ENCODE measurements around the gene THADA.

The THADA gene

DNA sequence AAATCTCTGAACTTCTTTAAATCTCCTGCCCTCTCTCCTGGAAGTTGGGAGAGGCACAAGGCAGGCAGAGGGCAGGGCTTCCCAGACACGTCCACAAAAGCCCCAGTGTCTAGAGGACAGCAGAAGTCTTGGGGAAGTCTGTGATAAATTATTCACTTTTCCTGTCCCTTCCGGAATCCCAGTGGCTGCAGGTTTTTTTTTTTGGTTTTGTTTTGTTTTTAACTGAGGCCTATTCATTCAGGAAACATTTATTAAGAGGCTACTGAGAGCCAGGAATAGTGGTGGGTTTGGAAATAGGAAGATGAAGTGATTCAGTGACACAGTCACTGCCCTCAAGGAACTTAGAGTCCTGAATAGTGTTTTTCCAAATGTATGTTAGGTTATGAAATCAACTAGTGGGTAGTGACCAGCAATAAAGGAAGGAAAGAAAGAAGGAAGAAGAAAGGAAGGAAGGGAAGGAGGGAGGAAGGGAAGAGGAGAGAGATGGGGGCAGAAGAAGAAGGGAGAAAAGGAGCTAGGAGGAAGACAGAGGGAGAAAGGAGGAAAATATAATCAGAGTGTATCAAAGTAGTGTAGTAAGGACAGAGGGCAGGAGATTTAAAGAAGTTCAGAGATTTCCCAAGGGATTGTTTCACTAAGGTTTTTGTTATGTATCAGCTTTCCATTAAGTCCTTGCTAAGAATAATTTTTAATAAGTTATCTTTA is 270.6 kb downstream of the THADA start:
- no peak for DNase-seq (ENCODE audit: low read depth)

DNA sequence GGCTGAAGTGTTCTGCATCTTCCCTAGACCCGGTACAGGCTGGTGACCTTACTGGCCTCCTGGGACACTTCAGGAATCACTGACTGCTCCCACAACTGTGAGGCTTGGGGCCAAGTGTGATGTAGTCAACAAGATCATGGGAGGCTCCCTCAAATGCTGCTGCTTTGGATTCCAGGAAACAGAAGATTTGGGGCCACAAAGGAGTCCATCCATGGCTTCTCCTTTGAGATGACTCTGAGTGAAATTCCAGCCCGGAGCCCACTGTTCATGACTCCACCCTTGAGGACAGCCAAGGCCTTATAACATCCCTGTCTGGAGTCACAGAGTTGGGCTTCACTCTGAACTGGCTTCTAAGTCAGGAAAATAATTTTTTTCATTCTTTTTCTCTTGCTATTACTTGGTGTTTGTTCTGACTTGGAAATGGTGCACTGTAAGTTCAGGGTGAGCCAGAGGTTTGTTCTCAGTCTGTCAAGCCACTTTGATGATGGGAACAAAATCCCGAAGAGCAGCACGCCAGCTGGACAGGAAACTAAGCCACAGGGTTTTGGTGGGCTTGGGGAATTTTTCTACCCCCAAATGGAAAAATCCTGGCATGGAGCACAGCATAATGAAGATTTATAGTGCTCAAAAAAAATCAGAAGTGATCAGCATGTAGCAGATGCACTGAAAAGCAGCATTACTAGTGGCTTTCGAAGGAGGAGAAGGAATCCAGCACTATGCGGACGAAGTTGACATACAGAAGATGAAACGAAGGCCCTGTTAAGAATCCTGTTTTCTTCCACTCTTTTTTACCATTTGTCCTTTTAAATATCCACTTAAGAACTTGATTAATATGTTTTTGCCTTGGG is 271.4 kb downstream of the THADA start:
- no peak for DNase-seq (ENCODE audit: low read depth)

DNA sequence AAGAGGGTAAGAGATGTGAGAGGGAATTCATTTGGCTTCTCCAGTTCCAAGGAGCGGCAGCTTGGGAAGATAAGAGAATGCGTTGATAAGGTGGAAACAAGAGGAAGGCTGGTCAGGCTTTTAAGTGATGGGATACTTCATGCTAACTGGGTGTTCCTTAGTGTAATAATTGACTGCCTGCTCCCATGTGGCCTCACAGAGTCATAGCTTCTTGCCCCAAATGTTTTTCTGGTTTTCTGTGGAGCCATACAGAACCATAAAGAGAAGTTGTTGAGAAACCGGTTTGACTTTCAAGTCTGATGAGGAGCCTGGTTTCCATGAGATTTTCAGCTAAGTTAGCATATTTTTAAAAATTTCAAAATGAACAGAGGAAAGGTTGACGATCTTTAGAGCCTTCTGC is 272.0 kb downstream of the THADA start:
- DNase-seq (ENCODE audit: low read depth) = no peak

DNA sequence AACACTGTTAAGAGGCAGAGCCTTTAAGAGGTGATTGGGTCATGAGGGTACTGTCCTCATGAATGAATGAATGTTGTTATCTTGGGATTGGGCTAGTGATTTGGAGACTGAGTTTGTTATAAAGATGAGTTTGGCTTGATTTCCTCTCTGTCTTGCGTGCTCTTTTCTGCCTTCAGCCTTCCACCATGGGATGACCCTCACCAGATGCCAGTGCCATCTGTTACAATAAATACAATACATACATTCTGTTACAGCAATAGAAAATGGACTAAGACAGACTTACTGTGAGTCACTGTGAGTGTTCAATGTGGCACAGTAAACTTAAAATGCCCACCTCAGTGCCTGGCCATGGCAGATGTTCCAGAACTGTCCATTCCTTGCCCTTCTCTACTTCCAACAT is 274.4 kb downstream of the THADA start:
- no peak for DNase-seq (ENCODE audit: low read depth)

DNA sequence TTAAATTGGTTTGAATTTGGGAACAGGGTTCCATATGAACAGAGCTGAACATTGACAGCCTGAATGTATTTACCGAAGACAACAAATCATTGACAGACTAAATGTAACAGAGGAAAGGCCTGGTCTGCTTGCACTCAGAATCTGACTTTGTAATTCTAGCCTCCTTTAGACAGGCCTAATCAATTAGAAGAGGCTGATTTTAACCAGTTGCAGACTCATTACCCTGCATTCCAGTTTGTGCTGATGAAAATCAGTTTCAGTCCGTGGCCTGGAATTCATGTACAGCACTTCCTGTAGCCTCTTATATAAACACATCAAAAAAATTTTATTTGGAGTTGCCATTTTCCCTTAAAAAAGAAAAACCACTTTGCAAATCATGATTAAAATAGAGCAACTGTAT is 276.3 kb downstream of the THADA start:
- no peak for DNase-seq (ENCODE audit: low read depth)

DNA sequence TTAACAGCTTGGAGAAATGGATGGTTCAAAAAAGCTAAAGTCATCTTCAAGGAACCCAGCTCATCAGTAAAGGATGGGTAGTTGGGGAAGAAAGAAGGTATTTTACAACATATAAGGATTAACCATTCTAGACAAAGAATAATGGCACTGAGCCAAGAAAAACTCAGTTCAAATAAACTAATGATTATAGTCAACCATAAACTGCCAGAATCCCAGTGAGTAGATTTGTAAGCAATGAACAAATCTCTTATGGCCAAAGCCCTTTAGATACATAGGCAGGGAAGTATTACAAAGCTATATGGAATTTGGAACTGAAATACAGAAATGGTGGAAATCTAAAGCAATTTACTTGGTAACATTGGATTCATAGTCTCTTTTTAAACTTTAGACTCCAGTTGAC is 277.0 kb downstream of the THADA start:
- DNase-seq (ENCODE audit: low read depth) = no peak

DNA sequence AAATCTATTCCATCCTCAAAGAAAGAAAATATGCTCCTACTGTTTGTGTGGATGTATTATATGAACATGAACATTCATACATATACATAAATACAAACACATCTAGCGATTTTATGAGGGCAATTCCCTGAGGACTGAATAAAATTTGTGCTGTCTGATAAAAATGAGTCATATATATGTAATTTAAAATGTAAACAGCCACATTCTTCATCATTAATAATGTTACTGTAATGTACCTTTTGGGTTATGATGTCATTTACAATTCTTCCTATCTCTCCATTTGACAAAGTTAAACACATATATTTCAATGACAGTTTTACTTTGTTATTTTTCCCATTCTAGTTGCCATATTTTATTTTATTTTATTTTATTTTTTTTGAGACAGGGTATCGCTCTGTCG is 278.2 kb downstream of the THADA start:
- DNase-seq (ENCODE audit: low read depth) = no peak

DNA sequence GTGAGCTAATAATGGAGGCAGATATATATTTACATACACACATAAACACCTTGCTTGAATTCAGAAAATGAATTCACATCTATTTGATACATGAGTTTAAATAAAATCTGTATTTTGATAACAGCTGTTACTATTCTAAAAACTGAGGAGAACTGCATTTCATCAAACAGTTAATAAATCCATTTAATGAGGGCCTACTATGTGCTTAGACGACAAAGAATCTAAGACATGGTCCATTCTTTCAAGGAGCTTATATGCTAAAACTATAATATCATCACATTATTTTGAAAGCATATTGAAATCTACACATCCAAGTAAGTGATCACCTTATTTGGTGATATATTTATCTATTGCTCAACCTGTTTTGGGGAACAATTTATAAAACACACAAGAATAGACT is 278.6 kb downstream of the THADA start:
- no peak for DNase-seq (ENCODE audit: low read depth)

DNA sequence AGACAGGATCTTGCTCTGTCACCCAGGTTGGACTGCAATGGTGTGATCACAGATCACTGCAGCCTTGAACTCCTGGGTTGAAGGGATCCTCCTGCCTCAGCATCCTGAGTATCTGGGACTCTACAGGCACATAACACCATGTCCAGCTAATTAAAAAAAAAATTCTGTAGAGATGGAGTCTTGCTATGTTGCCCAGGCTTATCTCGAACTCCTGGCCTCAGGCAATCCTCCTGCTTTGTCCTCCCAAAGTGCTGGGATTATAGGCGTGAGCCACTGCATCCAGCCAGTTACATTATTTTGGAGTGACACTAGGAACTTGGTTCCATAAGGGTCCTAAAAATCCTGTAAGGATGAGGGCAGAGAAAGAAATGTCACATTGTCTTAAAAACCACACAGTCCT is 280.4 kb downstream of the THADA start:
- DNase-seq (ENCODE audit: low read depth) = no peak

DNA sequence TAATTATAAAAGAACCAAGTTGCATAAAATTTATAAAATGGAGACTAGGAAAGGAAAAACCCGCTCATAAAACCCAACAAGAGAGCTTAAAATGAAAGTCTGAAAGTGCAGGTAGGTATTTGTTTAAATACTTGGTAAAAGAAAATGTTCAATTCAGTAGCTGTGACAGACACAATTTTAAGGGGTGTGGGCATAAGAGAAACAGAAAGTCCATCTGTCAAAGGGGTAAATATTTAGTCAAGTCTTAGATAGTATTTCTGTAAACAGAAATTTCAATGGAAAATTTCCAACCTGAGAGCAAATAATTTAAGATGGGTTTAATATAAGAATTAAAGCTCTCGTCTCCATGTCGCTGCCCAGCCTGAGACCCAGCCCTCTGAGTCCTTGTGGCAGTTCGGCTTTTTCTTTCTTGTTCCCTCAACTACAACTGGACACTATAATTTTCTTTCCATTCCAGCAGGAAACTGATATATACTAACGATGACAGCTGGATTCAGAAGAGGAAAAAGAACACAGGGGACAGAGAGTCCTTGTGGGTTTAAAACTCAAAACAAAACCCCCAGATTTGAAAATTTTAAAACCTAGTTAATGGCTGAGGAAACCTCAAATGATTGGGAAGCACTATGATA is 281.4 kb downstream of the THADA start:
- DNase-seq (ENCODE audit: low read depth) = no peak

DNA sequence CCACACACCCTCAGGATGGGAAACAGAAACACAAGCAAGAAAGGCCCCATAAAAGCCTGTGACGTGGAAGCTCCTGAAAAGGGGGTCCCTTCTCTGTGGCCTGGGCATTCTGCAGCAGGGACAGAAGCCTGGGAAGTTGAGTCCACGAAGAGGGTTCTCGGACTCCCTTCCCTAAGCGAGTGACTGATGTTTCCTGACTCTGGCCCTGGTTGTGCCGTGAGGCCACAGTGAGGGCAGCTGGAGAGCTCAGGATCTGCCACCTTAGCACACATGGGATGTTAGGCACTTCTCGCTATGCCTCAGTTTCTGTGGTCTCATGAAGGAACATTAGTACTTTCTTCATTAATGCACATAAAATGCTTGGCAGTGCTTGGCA is 282.2 kb downstream of the THADA start:
- no peak for DNase-seq (ENCODE audit: low read depth)

DNA sequence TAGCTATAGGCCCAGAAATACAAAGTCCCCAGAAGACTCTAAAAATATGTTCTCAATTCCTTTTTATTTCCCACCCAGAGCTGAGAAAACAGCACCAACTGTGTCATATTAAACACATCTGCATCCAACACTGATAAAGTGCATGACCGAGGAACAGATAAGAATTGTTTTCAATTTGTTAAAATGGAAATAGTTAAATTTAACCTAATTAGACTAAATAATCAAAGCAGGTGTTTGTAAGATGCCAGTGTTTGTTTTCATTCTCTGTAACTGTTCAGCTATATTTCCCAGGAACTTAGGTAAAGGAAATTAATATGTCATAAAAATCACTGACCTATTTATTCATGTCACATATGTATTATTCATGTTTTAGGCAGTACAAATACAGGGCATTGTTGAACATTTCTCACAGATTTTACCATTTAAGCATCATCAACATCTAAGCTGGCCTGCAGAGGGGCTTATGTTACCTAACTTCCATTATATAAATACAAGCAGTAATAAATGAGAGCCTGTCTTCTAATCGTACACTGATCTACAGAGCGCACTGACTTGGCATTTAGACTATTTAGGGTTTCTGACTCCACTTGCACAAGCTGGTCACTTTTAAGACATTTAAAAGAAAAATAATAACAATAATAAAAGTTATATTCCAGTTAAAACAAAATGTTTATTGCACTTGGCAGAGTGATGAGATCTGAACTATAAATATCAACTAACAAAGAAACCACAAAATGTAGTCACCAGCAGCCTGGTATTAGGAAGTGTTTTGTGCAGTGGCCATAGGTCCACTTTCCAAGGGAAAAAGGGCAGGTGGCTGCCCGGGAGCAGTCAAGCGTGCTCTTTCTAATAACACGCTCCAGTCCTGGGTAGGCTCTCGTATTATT is 282.8 kb downstream of the THADA start:
- no peak for DNase-seq (ENCODE audit: low read depth)

DNA sequence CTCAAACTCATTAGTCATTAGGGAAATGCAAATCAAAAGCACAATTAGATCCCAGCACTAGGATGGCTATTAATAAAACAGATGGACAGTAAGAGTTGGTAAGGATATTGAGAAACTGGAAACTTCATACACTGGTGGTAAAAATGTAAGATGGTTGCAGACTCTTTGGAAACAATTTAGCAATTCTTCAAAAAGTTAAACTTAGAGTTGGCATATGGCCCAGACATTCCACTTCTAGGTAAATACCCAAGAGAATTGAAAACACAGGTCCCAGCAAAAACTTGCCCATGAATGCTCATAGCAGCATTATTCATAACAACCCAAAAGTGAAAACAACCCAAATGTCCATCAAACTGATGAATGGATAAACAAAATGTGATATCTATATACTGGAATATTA is 284.6 kb downstream of the THADA start:
- no peak for DNase-seq (ENCODE audit: low read depth)

DNA sequence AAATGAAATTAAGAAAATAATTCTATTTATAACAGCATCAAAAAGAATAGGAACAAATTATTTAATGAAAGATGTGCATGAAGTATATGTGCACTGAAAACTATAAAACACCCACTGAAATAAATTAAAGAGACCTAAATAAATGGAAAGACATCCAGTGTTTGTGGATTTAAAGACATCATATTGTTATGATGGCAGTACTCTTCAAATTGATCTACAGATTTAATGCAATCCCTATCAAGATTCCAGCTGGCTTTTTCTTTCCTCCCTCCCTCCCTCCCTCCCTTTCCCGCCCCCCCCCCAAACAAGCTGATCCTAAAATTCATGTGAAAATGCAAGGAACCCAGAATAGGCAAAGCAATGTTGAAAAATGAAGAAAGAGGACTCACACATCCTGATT is 285.9 kb downstream of the THADA start:
- DNase-seq (ENCODE audit: low read depth) = no peak

DNA sequence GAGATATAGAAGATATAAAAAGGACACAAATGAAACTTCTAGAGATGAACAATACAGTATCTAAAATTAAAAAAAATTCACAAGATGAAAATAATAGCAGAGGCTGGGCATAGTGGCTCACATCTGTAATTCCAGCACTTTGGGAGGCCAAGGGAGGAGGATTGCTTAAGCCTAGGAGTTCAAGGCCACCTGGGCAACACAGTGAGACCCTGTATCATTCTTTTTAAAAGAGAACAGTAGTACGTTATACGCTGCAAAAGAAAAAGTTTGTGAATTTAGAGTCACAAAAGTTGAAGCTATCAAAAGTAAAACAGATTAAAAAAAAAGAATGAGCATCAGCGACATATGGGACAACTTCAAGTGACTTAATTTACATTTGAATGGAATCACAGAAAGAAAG is 287.9 kb downstream of the THADA start:
- no peak for DNase-seq (ENCODE audit: low read depth)

DNA sequence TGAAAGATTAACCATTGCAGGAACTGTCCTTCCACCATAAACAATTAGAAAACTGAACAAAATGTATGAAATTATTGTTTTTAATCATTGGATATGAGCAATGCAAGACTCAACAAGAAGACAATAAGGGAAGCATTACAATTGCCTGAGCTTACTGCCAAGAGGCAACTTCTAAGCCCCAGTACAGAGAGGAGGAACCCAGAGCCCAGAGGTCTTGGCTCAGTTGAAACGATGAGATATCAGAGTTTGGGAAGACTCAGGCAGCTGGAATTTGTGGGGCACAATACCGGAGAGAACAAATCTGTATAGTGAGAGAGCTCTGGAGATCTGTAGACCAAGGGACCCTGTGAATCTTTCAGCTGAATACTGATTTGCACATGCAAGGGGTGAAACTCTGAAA is 288.8 kb downstream of the THADA start:
- no peak for DNase-seq (ENCODE audit: low read depth)

DNA sequence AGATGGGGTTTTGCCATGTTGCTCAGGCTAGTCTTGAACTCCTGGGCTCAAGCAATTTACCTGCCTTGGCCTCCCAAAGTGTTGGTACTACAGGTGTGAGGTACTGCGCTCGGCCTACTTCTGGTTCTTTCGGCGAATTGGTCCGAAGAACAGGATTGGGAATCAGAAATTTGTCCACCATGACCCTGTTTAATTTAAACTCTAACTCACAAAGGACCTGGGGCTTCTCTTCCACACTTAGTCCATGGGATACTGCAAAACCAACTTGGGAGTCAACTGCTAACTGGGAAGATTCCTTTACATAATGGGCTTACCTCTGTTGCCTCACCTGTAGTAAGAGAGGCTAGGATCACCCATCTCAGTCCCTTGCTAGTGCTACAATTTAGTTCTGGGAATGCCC is 289.6 kb downstream of the THADA start:
- no peak for DNase-seq (ENCODE audit: low read depth)

DNA sequence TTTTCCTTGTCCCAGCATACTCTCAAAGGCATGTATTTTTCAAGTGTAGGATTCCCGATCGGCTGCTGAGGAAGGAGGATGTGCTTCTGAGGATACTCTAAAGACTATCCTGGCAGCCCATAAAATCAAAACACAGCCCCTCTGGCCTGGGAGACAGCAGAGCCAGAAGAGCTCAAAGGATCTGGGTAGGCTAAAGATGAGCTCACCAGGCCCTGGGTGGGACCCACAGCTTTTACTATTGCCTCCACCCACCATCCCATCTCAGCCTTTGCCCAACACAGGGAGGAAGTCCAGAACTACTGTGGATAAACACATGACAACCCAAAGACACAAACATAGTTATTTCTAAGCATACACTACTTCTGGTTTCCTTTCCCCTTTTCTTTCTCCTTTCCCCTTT is 290.3 kb downstream of the THADA start:
- no peak for DNase-seq (ENCODE audit: low read depth)

DNA sequence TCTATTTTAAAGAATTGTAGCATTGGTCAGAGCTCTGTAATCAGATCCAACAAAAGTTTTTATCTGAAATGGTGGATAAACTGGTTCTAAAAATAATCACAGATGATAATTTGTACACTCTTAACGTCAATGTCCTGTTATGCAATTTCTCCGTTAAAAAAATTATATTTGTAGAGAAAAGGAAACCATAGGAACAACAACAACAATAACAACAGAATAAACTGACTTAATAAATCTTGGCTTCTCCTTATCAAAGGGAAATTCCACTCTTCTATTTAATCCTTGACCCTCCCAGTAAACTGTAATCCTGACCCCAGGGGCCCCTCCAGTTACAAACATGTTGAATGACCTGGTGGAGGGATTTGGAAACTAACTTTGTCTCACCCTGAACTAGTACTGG is 290.8 kb downstream of the THADA start:
- no peak for DNase-seq (ENCODE audit: low read depth)

DNA sequence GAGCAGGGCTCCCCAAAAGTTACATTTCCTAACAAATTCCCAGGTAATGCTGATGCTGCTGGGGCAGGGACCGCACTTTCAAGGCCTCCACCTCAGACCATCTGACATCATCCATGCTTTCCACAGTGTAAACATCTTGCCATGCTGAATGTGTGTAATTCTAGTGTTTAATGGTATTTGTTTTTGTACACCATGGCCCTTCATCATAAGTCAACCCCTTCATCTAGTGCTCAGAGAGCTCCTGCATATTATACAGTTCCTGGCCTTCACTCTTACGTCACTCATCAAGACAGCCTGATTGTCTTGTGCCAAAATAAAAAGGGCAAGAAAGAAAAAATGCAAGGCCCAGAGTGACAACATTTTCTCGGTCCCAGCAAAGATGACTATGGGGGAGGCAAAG is 291.9 kb downstream of the THADA start:
- no peak for DNase-seq (ENCODE audit: low read depth)

DNA sequence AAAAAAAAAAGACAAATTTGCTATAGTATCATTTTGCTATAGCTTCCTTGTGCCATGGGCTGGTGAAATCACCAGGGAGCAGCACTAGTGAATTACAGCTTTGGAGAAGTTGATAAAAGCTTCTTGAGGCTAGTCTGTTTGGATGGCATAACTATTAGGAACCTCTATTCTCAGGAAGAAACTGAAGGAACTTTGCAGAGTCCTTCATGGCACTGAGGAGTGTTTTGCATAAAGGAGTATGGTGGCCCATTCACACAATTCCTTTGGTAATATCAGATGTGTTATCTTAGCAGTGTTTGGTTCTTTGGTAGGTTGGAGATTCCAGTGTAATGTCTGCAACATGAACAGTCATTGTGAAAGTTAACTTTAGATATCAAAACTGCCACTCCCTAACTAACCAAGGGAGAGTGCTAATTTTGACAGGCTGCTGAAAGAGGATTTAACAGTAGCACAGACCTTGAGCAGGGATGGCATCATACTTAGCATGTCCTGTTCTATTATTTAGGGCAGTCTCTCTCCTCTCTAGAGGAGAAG is 292.8 kb downstream of the THADA start:
- no peak for DNase-seq (ENCODE audit: low read depth)

All from stimulated activated CD8-positive, alpha-beta memory T cell treated with anti-CD3 and anti-CD28 coated beads, Interleukin-12 subunit alpha, Interleukin-12 subunit beta, amount 100 ng/mL, for 1 hour (primary cell).